HCT116 (cell line): ENCODE data around the gene F11R. TPM values are rescaled to one million over a fixed set of nuclear protein-coding genes. Genes with fewer than 3 reads are reported as not detected.
A peak's percentile ranks its signal among the peaks of the same experiment; 100 is the strongest.

Source experiments
- ATAC-seq: fragments of 200-7000 bp; cut with Tn5 transposase; 2 replicates; pipeline ENCODE4 v1.9.1; 2020; ENCODE audit warnings: mild to moderate bottlenecking, moderate library complexity
- BruUV-seq: library from RNA; stranded (reverse); fragments of 400-500 nt; replicated peaks from 2 replicates; lab custom pipeline; 2021; lab: Mats Ljungman, UMichigan
- CTCF ChIA-PET: fragments of 300-600 bp; sonication (Branson Sonifier 250); formaldehyde crosslinking; loops from one replicate; lab custom pipeline; 2021; ENCODE audit warnings: antibody characterized with exemption; lab: Charles Lee
- POLR2A ChIA-PET: fragments of 300-600, 350-600 bp; sonication (Branson Sonifier 250); formaldehyde crosslinking; loops from one replicate; lab custom pipeline; 2021; ENCODE audit warnings: antibody characterized with exemption; lab: Charles Lee
- RAD21 ChIA-PET, 2 experiments: fragments of 300-600 bp; sonication (Branson Sonifier 250); formaldehyde crosslinking; loops; one replicate each; lab custom pipeline; 2023; ENCODE audit warnings: low total read pairs in 2 of 2; ENCODE audit not compliant: uncharacterized antibody in 2 of 2, unreplicated experiment in 2 of 2, low non-redundant PET in 1 of 2; lab: Charles Lee
- DNase-seq: peaks from one replicate; pipeline ENCODE4 v3.0.0-alpha.2; 2010; ENCODE audit warnings: low read depth, low spot score
- H2AFZ ChIP-seq: fragments of 200-600 bp; shearing (Covaris generic), sonication (generic); 2 replicates; pipeline ENCODE4 v1.6.1; 2017; ENCODE audit warnings: low read depth, mixed run types, mixed read lengths, antibody characterized with exemption, low read length; ENCODE audit not compliant: poor library complexity, severe bottlenecking
- H3K27ac ChIP-seq: 2 replicates; pipeline ENCODE4 v1.5.1; 2012; ENCODE audit warnings: low read depth, low read length
- H3K27me3 ChIP-seq: fragments of 200-600 bp; sonication (generic); 2 replicates; pipeline ENCODE4 v1.6.1; 2016; ENCODE audit warnings: mixed run types, low read length, mixed read lengths; ENCODE audit not compliant: insufficient read depth
- H3K36me3 ChIP-seq, 2 experiments: fragments of 200-500 bp in 1 of 2; fragments of 200-600 bp in 1 of 2; sonication (Bioruptor generic) in 1 of 2; sonication (generic) in 1 of 2; 2 replicates each; pipeline versions ENCODE4 v1.5.1 to v1.6.1; 2014 to 2016; ENCODE audit warnings: low read length in 2 of 2, inconsistent platforms in 1 of 2, mixed read lengths in 1 of 2, mixed run types in 1 of 2; ENCODE audit not compliant: insufficient read depth in 2 of 2, control insufficient read depth in 1 of 2
- H3K4me1 ChIP-seq, 2 experiments: fragments of 200-600 bp in 1 of 2; sonication (generic) in 1 of 2; 2 replicates each; pipeline versions ENCODE4 v1.5.1 to v1.6.1; 2012 to 2017; ENCODE audit warnings: low read length in 2 of 2, inconsistent platforms in 1 of 2, mild to moderate bottlenecking in 1 of 2, mixed read lengths in 1 of 2, mixed run types in 1 of 2, moderate library complexity in 1 of 2; ENCODE audit not compliant: insufficient read depth in 2 of 2, control insufficient read depth in 1 of 2
- H3K4me2 ChIP-seq: fragments of 200-600 bp; sonication (generic); 2 replicates; pipeline ENCODE4 v1.6.1; 2017; ENCODE audit warnings: mixed run types, low read length, mixed read lengths
- H3K4me3 ChIP-seq, 2 experiments: fragments of 200-600 bp in 1 of 2; sonication (generic) in 1 of 2; replicated peaks in 1 of 2; 2 replicates each; pipeline ENCODE4 v1.5.1; 2011 to 2016; ENCODE audit warnings: low read length in 2 of 2, control low read depth in 1 of 2, low read depth in 1 of 2, mild to moderate bottlenecking in 1 of 2, mixed read lengths in 1 of 2, mixed run types in 1 of 2
- H3K79me2 ChIP-seq: fragments of 200-600 bp; sonication (generic); 2 replicates; pipeline ENCODE4 v1.6.1; 2017; ENCODE audit warnings: mild to moderate bottlenecking, mixed run types, low read length, moderate library complexity, mixed read lengths; ENCODE audit not compliant: insufficient read depth
- H3K9ac ChIP-seq: fragments of 200-600 bp; sonication (generic); 2 replicates; pipeline ENCODE4 v1.6.1; 2016; ENCODE audit warnings: low read length, mixed read lengths
- H3K9me2 ChIP-seq: fragments of 200-600 bp; sonication (generic), shearing (Covaris generic); 2 replicates; pipeline ENCODE4 v1.6.1; 2017; ENCODE audit warnings: mixed run types, mild to moderate bottlenecking, moderate library complexity; ENCODE audit not compliant: insufficient read depth
- H3K9me3 ChIP-seq, 2 experiments: fragments of 200-500 bp in 1 of 2; fragments of 200-600 bp in 1 of 2; sonication (Bioruptor generic) in 1 of 2; sonication (generic) in 1 of 2; 2 replicates each; pipeline ENCODE4 v1.6.1; 2014 to 2017; ENCODE audit warnings: low read length in 2 of 2, mixed read lengths in 2 of 2, inconsistent platforms in 1 of 2, low read depth in 1 of 2, mild to moderate bottlenecking in 1 of 2, mixed run types in 1 of 2, moderate library complexity in 1 of 2; ENCODE audit not compliant: control insufficient read depth in 1 of 2, insufficient read depth in 1 of 2
- H4K20me1 ChIP-seq: fragments of 200-600 bp; sonication (generic), shearing (Covaris generic); 2 replicates; pipeline ENCODE4 v1.6.1; 2017; ENCODE audit warnings: mixed run types, mild to moderate bottlenecking, moderate library complexity; ENCODE audit not compliant: insufficient read depth
- CBX3 ChIP-seq: IDR thresholded peaks from 2 replicates; pipeline ENCODE4 v1.6.1; 2012; ENCODE audit warnings: low read depth
- CEBPB ChIP-seq: IDR thresholded peaks from 2 replicates; pipeline ENCODE4 v1.6.1; 2012; ENCODE audit warnings: low read depth
- EGR1 ChIP-seq: IDR thresholded peaks from 2 replicates; pipeline ENCODE4 v1.6.1; 2012; ENCODE audit warnings: low read depth
- ELF1 ChIP-seq: IDR thresholded peaks from 2 replicates; pipeline ENCODE4 v1.6.1; 2012; ENCODE audit warnings: low read depth, borderline replicate concordance
- EZH2 ChIP-seq: fragments of 200-600 bp; sonication (generic); IDR thresholded peaks from 2 replicates; pipeline ENCODE4 v1.6.1; 2017; ENCODE audit warnings: antibody characterized with exemption, mixed run types
- FOSL1 ChIP-seq: IDR thresholded peaks from 2 replicates; pipeline ENCODE4 v1.6.1; 2012; ENCODE audit warnings: low read depth
- JUND ChIP-seq: IDR thresholded peaks from 2 replicates; pipeline ENCODE4 v1.6.1; 2012
- RAD21 ChIP-seq: IDR thresholded peaks from 2 replicates; pipeline ENCODE4 v1.6.1; 2012; ENCODE audit warnings: low read depth, mild to moderate bottlenecking
- SIN3A ChIP-seq: IDR thresholded peaks from 2 replicates; pipeline ENCODE4 v1.6.1; 2012; ENCODE audit warnings: low read depth
- SP1 ChIP-seq: IDR thresholded peaks from 2 replicates; pipeline ENCODE4 v1.6.1; 2012; ENCODE audit warnings: low read depth
- TCF7L2 ChIP-seq: IDR thresholded peaks from 2 replicates; pipeline ENCODE4 v1.7.0; 2011; ENCODE audit warnings: borderline replicate concordance, inconsistent platforms; ENCODE audit not compliant: insufficient read depth, insufficient read length; ENCODE audit errors: extremely low read depth
- YY1 ChIP-seq: IDR thresholded peaks from 2 replicates; pipeline ENCODE4 v1.6.1; 2011; ENCODE audit warnings: low read length, low read depth, moderate library complexity, mild to moderate bottlenecking; ENCODE audit not compliant: insufficient replicate concordance; ENCODE audit errors: extremely low read depth
- ZFX ChIP-seq: fragments of 450-650 bp; IDR thresholded peaks from 2 replicates; pipeline ENCODE4 v1.6.1; 2017
- intact Hi-C: fragments of 100-400 bp; cut with micrococcal nuclease; formaldehyde crosslinking; loops from 2 replicates; pipeline ENCODE4 v1.10.0; 2022
- total RNA-seq: library from RNA; stranded (reverse); gene quantifications from one replicate; pipeline ENCODE4 v1.2.1, GENCODE V29; 2021; ENCODE audit not compliant: unreplicated experiment
- TF ChIP-seq, protein P1 (sequence below): IDR thresholded peaks from 2 replicates; pipeline ENCODE4 v1.6.1; 2012
- TF ChIP-seq, protein P2 (sequence below): IDR thresholded peaks from 2 replicates; pipeline ENCODE4 v1.6.1; 2012; ENCODE audit warnings: low read depth
- TF ChIP-seq, protein P3 (sequence below), 3 experiments: fragments of 200-600 bp in 1 of 3; sonication (generic) in 1 of 3; IDR thresholded peaks in 2 of 3; conservative IDR thresholded peaks in 1 of 3; 2 replicates each; pipeline ENCODE4 v1.5.1; 2012 to 2017; ENCODE audit warnings: low read depth in 2 of 3, low read length in 2 of 3, antibody characterized with exemption in 1 of 3, borderline replicate concordance in 1 of 3, control low read depth in 1 of 3, mild to moderate bottlenecking in 1 of 3, mixed read lengths in 1 of 3, mixed run types in 1 of 3, moderate library complexity in 1 of 3; ENCODE audit not compliant: insufficient read depth in 1 of 3

F11R gene
- total RNA-seq, 1 experiment from 2014 or later, result 86.7 TPM

DNA sequence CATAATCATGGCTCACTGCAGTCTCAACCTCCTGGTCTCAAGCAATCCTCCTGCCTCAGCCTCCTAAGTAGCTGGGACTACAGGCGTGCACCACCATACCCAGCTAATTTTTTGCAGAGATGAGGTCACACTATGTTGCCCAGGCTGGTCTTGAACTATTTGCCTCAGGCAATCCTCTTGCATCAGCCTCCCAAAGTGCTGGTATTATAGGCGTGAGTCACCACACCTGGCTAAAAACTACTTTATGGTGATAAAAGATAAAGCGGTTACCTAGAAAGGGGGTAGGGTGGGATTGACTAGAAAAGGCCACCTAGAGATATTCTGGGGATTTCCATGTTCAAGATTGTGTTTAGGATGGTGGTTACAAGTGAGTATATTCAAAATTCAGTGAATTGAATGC lies 12.8 kb upstream of the F11R start:
- H3K36me3 ChIP-seq, result no peaks in the 10 kb centered on the region; a peak in 1 of 4 replicates
- CTCF ChIA-PET, result no interaction called here
- H3K4me2 ChIP-seq, result peak overlapping the region; percentile 60
- H3K79me2 ChIP-seq, result peaks cover 52% of the 10 kb centered on the region
- DNase-seq, result peak; percentile 57
- no peaks in the 10 kb centered on the region for H3K9me3 ChIP-seq
- no peaks in the 10 kb centered on the region for H3K27me3 ChIP-seq
- H3K9ac ChIP-seq, result no peak overlapping the region
- H3K4me1 ChIP-seq, result peaks cover 17 to 43% of the 10 kb centered on the region in 2 experiments
- intact Hi-C loops, result no loop called here
- TF ChIP-seq ZFX (no peak), FOSL1 (peak; percentile 64), CBX3 (peak; percentile 68; the same call in 1 of the 2 replicates), JUND (peak; percentile 71), CEBPB (no peak; the same call in 1 of the 2 replicates), YY1 (no peak), EZH2 (no peak), EGR1 (0 out of 2 replicates have a peak, but pooled peaks have one; percentile 18), ELF1 (no peak), SP1 (peak; percentile 55), RAD21 (no peak), SIN3A (no peak), TCF7L2 (no peak)
- TF ChIP-seq, protein P1, sequence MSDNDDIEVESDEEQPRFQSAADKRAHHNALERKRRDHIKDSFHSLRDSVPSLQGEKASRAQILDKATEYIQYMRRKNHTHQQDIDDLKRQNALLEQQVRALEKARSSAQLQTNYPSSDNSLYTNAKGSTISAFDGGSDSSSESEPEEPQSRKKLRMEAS, result 0 out of 2 replicates have a peak, but pooled peaks have one; percentile 21
- TF ChIP-seq, protein P2, sequence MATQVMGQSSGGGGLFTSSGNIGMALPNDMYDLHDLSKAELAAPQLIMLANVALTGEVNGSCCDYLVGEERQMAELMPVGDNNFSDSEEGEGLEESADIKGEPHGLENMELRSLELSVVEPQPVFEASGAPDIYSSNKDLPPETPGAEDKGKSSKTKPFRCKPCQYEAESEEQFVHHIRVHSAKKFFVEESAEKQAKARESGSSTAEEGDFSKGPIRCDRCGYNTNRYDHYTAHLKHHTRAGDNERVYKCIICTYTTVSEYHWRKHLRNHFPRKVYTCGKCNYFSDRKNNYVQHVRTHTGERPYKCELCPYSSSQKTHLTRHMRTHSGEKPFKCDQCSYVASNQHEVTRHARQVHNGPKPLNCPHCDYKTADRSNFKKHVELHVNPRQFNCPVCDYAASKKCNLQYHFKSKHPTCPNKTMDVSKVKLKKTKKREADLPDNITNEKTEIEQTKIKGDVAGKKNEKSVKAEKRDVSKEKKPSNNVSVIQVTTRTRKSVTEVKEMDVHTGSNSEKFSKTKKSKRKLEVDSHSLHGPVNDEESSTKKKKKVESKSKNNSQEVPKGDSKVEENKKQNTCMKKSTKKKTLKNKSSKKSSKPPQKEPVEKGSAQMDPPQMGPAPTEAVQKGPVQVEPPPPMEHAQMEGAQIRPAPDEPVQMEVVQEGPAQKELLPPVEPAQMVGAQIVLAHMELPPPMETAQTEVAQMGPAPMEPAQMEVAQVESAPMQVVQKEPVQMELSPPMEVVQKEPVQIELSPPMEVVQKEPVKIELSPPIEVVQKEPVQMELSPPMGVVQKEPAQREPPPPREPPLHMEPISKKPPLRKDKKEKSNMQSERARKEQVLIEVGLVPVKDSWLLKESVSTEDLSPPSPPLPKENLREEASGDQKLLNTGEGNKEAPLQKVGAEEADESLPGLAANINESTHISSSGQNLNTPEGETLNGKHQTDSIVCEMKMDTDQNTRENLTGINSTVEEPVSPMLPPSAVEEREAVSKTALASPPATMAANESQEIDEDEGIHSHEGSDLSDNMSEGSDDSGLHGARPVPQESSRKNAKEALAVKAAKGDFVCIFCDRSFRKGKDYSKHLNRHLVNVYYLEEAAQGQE, result no peak
- TF ChIP-seq, protein P3, sequence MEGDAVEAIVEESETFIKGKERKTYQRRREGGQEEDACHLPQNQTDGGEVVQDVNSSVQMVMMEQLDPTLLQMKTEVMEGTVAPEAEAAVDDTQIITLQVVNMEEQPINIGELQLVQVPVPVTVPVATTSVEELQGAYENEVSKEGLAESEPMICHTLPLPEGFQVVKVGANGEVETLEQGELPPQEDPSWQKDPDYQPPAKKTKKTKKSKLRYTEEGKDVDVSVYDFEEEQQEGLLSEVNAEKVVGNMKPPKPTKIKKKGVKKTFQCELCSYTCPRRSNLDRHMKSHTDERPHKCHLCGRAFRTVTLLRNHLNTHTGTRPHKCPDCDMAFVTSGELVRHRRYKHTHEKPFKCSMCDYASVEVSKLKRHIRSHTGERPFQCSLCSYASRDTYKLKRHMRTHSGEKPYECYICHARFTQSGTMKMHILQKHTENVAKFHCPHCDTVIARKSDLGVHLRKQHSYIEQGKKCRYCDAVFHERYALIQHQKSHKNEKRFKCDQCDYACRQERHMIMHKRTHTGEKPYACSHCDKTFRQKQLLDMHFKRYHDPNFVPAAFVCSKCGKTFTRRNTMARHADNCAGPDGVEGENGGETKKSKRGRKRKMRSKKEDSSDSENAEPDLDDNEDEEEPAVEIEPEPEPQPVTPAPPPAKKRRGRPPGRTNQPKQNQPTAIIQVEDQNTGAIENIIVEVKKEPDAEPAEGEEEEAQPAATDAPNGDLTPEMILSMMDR (IDR thresholded peaks at IDR 0.05 in 2 of 3, conservative IDR thresholded peaks at IDR 0.05 in 1 of 3; ENCODE audit: borderline replicate concordance in 1 of 3, insufficient read depth in 1 of 3, low read depth in 2 of 3, low read length in 2 of 3), result no peak
- BruUV-seq, result no TSS peak
- ATAC-seq, result peak; percentile 45; the same call in 1 of the 2 replicates
- no peak overlapping the region for H3K27ac ChIP-seq
- no peaks in the 10 kb centered on the region for H4K20me1 ChIP-seq
- H3K4me3 ChIP-seq, result 0 out of 4 replicates have a peak overlapping the region, but pooled peaks of 1 of the 2 experiments have one; percentile 29
- RAD21 ChIA-PET, result interaction anchor here in 1 of 2 experiments (0.7 kb wide), 1 partner anchor 106 kb away, joined by 5 read pairs; no protein-coding TSS in a partner anchor
- H3K9me2 ChIP-seq, result no peaks in the 10 kb centered on the region
- POLR2A ChIA-PET, result interaction anchor here (0.8 to 3.2 kb wide), 2 partner anchors 12 kb away, joined by 3 to 18 read pairs; partner anchors contain the start of genes F11R and USF1
- no peak overlapping the region for H2AFZ ChIP-seq
